GM18519 (cell line): ENCODE data around the gene HOXC6.

Experiments
- ATAC-seq: cut with Tn5 transposase; IDR thresholded peaks from one replicate; pipeline ENCODE4 v1.9.1; 2021; ENCODE audit warnings: mild to moderate bottlenecking, moderate library complexity; ENCODE audit not compliant: unreplicated experiment, low FRiP score

The HOXC6 gene

DNA sequence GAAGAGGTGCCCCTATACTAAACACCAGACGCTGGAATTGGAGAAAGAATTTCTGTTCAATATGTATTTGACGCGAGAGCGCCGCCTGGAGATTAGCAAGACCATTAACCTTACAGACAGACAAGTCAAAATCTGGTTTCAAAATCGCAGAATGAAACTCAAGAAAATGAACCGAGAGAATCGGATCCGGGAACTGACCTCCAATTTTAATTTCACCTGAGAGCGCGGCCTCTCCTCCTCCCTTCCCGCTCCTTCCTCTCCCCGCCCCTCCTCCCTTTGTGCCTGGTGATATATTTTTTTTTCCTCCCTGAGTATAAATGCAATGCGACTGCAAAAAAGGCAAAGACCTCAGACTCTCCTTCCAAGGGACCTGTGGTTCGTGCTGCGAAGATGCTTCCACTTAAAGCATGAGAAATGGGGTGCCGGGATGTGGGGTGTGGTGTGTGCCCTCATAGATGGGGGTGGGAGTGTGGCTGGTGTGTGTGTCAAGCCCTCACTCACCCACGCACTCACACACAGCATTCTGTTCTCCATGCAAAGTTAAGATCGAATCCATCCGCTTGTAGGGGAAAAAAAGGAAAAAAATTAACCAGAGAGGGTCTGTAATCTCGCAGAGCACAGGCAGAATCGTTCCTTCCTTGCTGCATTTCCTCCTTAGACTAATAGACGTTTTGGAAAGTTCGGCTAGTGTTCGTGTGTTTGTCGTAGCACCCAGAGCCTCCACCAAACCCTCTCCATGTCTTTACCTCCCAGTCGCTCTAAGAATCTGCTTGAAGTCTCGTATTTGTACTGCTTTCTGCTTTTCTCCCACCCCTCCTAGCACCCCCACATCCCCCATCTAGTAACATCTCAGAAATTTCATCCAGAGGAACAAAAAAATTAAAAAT lies 38.8 kb upstream of the HOXC6 start:
- ATAC-seq = no peak

DNA sequence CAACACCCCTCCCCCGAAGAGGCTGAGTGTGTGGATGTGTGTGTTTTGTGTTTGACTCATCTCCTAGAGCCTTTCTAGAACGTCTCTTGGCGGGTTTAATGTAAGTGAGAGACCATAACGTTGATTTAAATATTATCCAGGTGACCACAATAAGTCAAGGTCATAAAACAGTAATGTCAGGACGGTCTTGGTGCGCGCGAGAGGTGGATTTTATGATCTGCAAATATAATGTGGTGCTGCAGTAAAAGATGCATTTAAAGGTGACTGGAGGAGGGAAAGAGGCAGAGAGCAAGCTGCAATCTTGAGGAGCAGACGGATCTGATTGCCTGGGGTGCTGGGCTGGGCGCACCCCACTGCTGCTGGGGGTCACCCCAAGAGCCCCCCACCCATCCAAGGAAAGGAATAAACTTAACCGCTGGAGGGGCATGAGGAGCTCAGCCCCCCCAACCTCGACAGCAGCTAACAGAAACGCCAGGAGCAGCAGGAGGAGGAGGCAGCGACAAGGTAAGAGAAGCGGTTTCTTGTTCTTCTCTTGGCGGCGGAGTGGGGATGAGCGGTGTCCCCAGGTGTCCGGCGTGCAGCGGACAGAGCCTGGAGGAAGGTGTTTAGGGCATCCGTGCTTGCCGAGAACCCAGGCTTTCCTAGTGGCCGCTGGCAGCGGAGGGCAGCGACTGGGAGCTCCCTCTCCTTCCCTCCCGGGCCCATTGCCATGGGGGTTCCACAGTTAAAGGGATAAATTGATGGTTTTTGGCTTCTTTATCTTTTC lies 37.7 kb upstream of the HOXC6 start:
- ATAC-seq = no peak

DNA sequence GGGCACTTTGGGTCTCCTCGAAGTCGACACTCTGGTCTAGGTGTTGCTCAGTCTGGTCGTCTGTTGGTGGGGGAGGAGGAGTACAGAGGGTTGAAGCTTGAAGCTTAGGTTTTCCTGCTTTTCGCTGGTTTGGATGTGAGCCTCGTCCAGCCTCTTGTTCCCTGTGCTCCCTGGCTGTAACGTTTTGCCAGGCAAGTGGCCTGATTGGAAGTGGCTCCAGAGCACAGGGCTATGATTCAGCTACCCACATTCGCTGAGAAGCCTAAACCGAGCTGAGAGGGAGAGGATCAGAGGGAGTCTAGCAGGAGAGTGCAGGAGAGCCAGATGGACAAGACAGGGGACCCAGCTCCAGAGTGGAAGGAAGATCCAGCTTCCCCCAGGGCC lies 37.2 kb upstream of the HOXC6 start:
- no peak for ATAC-seq

DNA sequence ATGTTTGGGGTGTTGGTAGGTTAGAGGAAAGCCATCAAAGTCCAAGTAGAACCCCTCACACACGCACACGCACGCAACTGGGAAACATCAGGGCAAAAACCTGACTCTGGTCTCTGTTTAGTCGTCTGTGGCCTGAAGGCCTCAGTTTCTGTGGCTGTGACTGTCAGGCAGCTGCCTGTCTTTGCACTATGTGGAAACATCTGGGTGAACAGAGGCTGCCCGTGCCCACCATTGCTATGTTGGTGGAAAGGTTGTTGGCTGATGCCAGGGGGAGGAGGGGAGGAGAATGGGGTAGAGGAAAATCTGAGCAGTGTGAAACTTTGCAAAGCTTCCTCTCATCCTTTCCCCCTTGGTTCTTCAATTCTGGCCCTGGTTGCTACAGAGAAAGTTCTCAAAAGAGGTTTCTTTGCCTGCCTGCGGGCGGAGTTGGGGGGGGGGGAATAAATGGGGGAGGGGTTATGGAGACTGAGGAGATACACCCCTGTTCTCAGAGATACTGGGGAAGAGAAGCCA lies 35.8 kb upstream of the HOXC6 start:
- ATAC-seq = no peak

DNA sequence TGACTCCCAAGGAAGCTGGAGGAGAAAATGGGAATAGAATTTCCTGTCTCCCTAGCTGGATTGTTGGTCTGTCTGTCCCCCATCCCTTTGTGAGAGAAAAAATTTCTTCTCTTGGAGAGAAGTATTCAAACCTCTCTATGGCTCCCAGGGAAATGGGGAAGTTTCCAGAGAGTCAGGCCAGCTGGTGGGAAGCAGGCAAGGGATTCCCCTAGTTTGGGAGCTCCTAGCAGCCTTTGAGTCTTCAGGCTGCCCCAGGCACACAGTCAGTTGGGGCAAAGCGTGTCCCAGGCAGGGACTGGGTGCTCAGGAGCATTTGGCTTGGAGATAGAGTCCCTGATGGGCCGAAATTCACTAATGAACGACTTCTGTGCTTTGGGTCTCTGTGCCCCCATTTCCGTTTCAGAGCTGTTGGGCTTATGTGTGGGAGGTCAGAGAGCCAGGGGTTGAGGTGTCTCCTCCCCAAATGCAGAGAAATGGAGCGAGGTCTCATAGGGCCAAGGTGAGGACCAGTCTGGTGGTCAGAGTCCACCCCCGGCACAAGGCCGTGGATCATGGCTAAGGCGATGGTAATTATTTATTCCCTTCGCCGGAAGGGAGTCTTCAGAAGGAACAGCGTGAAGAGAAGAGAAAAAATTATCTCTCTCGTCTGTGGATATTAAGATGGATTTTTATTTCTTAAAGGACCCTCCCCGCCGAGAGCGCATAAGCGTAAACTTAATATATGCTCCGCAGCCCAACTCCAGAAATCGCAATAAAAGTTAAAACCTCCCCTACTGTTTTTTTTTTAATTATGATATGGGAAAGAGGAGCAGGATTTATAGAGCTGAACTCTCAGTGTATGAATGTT lies 34.9 kb upstream of the HOXC6 start:
- no peak for ATAC-seq

DNA sequence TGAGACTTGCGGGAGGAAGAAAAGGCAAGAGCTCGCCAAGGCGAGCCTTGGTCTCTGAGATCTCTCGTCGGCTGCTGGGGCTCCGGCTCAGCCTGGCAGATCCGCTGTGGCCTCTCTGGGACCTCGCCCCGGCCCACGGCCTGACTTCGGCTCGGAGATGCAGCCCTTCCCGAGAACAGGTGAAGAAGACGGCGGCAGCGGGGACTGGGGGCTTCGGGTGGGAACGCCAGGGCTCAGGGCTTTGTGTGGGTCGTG lies 34.3 kb upstream of the HOXC6 start:
- no peak for ATAC-seq

DNA sequence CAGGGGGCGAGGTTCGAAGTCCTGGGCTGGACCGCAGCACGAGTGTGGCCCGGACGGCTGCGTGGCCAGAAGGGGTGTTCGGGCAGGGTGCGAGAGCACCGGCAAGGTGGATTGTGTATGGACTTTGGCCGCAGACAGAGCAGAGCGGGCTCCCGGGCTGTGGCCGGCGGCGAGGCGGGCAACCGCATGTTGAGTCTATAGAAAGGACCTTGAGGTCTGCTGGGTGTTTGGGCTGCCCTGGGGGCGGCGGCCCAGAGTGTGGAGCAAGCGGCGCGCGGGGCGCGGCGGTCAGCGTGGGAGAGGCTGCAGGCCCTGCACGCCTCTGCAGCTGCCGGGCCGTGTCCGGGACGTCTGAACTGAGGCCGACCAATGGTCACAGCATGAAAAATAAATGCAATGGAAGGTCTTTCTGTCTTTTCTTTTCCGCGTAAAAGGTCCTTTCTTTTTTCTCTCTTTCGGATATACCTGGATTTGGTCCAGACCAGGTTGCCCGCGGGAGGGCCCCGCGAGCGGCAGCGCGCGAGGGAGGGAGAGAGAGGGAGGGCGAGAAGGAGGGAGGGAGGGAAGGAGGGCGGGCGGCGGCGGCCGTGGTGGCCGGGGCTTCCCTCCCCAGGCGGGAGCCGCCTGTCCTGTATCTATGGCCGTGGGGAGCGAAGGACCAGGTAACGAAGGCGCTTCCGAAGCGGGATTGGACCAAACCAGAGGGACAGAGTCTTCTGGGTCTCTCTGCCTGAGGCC lies 33.8 kb upstream of the HOXC6 start:
- ATAC-seq = no peak

DNA sequence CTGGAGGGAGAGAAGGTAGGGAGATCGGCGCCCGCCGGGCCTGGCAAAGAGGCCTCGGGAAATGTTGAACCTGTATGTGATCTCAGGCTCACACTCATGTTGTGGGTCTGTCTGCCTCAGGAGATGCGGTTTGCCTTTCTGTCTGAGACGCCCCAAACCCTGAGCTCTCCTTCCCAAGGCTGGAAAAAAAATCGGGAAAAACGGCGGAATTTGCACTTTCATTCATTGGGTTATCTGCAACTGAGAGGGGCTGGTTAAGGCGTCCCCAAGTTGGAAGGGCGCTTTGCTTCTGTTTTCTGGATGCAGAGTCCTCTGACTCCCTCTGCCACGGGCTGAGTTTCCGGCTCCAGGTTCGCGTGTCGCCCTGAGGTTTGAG lies 33.2 kb upstream of the HOXC6 start:
- no peak for ATAC-seq

DNA sequence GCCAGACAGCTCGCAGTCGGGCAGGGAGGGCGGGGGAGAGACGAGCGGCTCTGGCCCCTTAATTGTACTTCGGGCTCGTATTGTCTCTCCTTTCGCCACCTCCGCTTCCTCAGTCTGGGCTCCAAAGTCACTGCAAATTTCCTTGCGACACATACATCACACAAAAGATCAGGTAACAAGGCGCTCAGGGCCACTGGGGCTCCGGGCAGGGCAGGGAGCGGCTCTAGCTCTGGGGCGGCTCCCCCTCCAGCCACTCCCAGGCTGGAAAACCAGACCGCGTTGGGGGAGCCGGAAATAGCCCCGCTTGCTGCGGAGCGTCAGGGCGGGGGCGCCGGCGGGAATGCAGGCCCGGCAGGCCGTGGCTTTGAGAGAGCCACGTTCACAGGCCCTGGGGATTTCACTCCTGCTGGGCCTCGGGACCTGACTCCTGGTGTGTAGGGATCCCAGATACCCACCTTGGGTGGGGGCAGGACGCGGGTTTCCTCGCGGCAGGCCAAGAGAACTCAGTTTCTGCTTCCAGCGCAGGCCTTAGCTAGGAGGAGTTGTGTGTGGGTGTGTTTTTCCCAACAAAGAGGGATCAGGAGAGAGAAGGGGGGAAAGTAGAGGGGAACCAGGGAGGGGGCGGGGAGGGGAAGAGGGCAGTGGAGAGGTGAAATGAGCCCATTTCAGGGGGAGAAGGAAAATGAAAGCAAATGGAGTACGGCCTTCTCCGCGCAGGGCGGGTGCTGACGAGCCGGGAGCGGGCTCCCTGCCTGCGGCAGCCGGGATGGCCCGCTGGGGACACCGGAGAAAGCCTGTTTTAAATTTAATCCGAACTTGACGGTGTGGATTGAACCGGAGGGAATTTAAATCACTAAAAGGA lies 32.6 kb upstream of the HOXC6 start:
- ATAC-seq = no peak

DNA sequence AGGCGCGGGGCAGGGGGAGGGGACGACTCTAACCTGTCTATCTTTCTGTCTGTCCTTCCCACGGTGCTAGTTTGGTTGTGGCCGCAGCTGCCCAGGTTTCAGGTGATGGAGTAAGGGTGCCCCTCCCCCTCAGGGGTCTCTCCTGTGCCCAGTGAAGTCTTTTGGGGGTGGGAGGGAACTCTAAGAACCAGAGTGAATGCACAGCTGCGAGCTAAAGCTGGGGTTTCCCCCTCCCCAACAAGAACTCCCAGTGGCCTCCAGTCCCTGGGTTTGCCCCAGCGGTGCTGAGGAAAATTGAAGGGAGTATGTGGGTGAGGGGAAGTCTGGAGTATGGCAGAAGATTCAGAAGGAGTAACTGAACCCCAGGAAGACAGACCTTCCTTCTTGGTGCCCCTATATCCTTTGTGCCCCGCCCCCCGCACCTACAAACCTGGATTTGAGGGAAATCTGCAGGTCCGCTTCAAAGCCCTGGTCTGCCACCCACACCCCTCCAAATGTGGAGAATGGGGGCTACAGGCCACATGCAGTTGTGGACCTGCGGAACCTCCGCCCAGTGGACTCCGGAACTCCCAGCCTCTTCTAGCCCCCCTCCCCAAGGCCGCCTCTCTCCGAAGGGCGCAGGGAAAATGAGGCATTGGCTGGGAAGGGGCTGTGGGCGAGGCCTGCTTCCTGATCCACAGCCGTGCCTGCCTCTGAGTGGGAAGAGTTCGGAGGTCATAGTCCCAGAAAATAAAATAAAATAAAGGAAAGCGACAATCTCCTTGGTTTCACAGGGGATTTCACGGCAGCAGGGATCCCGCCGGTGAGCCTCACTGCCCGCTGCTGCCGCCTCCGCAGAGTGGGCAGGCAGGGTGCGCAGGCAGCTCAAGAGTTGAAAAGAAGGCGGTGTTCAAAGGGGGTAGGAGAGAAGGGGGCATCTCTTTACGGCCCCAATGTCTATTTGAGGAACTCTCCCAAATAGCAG lies 31.7 kb upstream of the HOXC6 start:
- no peak for ATAC-seq

DNA sequence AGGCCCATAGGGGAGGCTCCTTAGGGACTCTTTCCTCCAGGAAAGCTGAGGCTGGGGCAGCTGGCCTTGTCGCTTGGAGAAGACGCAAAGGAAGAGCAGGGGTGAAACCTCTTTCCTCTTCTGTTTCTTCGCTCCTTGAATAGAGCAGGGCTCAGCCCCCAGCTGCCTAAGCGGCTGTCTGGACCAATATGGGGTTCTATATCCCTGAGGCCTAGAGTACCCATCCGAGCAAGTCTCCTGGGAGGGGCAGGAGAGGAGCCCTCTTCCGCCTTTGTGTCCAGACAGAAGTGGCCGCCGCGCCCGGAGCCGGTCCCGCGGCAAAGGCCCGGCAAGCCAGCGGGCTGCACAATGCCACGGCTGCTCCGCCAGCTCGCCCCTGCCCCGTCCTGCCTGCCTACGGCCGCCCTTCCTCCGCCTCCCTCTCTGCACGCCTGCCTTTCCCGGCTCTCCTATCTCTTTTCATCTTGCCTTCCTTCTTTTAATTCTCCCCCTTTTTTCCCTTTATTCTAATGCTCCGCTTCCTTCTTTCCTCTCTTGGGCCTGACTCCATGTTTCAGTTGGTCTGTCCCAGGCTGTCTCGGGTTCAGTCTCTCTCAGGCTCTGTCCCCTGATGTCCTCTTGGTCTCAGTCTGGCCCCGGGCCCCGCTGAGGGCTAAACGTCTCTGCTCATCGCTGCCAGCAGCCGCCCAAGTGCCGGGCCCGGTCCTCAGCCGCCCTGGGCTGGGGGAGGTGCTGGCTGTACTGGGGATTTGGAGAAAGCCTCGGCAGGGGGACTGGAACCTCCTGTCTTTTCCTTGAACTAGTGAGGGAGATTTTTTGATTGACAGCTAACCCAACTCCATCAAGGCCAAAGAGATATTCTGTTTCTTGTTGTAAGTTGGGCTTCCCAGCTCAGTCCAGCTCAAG lies 30.8 kb upstream of the HOXC6 start:
- ATAC-seq = no peak

DNA sequence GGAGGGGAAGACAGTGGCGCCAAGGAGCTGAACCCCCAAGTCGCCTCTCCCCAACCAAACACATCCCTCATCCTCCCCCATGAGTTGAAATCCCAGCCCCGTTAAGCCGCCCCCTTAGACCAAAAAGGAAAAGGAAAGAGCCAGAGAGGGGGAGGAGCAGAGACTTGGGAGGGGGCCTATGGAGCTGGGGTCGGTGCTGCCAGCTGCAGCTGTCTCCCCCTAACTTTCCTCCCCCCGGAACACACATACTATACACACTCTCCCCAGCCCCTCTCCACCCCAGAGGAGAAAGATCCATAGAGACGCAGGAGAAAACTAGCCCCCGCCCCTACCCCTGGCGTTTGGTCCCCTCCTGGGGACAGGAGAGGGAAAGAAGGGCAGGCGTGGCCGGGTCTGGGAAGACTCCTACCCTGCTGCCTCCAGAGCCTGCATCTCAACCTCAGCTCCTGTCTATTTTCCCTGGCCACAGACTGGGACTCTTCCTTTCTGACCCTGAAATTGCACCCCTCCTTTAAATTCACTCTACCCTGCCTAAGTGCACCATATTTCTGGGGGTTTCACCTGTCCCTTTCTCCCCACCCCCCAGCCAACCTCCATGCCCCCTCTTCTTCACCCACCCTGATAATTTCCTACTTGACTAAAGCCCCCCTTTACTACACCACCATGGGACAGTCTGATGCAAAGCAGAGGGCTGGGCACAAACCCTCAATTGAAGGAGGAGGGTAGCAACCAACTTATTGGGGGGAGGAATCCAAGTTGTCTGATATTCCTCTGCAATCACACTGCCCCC lies 29.9 kb upstream of the HOXC6 start:
- no peak for ATAC-seq

DNA sequence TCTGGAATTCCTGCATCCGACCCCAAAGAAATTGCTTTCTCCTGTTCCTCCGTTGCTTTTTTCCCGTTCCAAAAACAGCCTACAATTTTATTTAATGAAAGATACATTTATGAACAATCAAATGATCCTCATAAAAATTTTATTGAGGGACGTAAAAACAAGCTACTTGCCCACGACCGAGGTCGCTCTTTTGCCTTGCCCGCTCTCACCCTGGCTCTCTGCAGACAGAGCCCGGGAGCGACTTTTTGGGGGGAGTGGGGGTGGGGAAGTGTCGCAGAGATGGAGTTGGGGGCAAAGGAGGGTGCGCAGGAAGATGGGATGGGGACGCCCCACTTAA lies 29.4 kb upstream of the HOXC6 start:
- no peak for ATAC-seq

DNA sequence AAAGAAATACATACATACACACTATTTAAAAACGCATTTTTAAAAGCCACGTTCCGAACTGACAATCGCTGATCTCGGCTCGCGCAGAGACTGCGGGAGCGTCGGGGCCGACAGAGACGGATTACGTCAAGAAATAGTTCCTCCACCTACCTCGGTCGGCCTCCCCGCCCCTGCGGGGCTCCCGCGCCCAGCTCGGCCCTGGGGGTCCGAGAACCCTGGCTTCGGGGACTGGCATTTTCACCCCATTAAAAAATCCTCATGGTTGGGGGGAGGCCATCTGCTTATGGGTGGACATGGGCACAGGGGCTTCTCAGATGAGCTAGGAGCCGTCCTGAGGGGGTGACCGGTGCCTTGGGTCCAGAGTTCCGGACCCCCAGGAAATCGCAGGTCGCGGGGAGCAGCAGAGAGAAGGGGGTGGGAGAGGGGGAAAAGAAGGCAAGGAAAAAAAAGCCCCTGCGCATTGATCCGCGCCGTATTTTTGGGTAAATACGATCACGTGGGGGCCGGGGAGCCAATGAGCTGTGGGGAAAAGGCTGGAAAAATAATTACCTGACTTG lies 28.6 kb upstream of the HOXC6 start:
- no peak for ATAC-seq

DNA sequence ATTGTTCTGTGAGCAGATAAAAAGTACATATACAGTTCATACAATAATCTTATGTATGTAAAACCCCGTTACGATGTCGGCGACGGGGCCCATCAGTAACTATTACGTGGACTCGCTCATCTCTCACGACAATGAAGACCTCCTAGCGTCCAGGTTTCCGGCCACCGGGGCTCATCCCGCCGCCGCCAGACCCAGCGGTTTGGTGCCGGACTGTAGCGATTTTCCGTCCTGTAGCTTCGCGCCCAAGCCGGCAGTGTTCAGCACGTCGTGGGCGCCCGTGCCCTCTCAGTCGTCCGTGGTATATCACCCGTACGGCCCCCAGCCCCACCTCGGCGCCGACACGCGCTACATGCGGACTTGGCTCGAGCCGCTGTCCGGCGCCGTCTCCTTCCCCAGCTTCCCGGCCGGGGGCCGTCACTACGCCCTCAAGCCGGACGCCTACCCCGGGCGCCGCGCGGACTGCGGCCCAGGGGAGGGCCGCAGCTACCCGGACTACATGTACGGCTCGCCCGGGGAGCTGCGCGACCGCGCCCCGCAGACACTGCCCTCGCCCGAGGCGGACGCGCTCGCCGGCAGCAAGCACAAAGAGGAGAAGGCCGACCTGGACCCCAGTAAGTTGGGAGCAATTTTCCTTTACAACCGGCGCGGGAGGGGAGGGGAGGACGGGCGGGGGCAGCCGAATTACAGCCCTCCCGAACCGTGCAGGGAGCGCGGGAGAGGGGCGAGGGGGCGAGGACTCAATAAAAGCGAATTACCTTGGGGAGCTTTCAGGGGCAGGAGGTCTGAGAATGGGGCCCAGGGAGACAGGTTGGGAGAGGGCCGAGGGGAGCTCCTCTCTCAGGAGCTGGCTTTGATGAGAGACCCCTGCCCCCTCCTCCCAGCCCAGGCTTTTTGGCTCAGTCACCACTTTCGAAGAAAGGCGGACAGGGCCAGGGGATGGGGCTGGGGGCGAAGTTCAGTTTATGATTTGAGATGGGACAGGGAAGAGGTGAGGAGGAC lies 27.8 kb upstream of the HOXC6 start, which contains the start of gene HOXC9:
Gene HOXC9, plus strand, starts transcription at position 46 of the 999 bp plus-strand sequence. Its CDS starts 28 bp downstream, at position 74.
- no peak for ATAC-seq
